ENCODE results near the gene IFNA8. TPM values are rescaled to one million over a fixed set of nuclear protein-coding genes. Genes with fewer than 3 reads are reported as not detected.
"Not testable (repeated sequence)": the region's sequence is repeated elsewhere in the genome, so short reads cannot be mapped to it uniquely, and the experiment has no call there.

The IFNA8 gene
- total RNA-seq, 2 experiments from 2014 or later = not detected

GRCh38 chr9:21434202-21435014 lies 25.5 kb downstream of the IFNA8 start:
- intact Hi-C loops (cut with micrococcal nuclease) = loop anchor here (1.0 kb wide), 2 partner anchors 21 to 355 kb away; no protein-coding TSS in a partner anchor
- Mint-ChIP-seq H3K4me1 (ENCODE audit: low read depth) (no peaks in the 10 kb centered on the region), H3K4me3 (no peak overlapping the region), H3K9me3 (no peaks in the 10 kb centered on the region), H3K36me3 (ENCODE audit: low read depth) (no peaks in the 10 kb centered on the region), H3K27me3 (ENCODE audit: low read depth) (peaks cover 9% of the 10 kb centered on the region), H3K27ac (no peak overlapping the region)
- DNase-seq = peak; percentile 72
- CTCF ChIA-PET = interaction anchor here (0.7 to 3.1 kb wide), 32 partner anchors 10 to 799 kb away, joined by 3 to 28 read pairs (median 4); partner anchors contain the start of gene KLHL9

GRCh38 chr9:21435015-21435383 lies 26.1 kb downstream of the IFNA8 start:
- H3K4me1 Mint-ChIP-seq (ENCODE audit: low read depth); intact Hi-C loops (cut with micrococcal nuclease); H3K36me3 Mint-ChIP-seq (ENCODE audit: low read depth); DNase-seq; H3K27ac Mint-ChIP-seq; H3K27me3 Mint-ChIP-seq (ENCODE audit: low read depth); H3K9me3 Mint-ChIP-seq; H3K4me3 Mint-ChIP-seq: not testable (repeated sequence)
- CTCF ChIA-PET = interaction anchor here (0.9 to 3.1 kb wide), 30 partner anchors 9 to 356 kb away, joined by 3 to 28 read pairs (median 4); partner anchors contain the start of gene KLHL9

GRCh38 chr9:21440139-21440538 lies 31.2 kb downstream of the IFNA8 start, which contains the start of gene IFNA1:
Gene IFNA1, plus strand, starts transcription at chr9:21440439. Its CDS starts 69 bp downstream, at chr9:21440508.
- peaks cover 2% of the 10 kb centered on the region for H3K27me3 Mint-ChIP-seq (ENCODE audit: low read depth)
- CTCF ChIA-PET = interaction anchor here (0.9 kb wide), 1 partner anchor 44 kb away, joined by 3 read pairs; no protein-coding TSS in a partner anchor
- intact Hi-C loops (cut with micrococcal nuclease) = no loop called here
- H3K4me3 Mint-ChIP-seq = no peak within 1 kb of the TSS
- no peaks in the 10 kb centered on the region for H3K36me3 Mint-ChIP-seq (ENCODE audit: low read depth)
- H3K9me3 Mint-ChIP-seq = peaks cover 2% of the 10 kb centered on the region
- no peak for DNase-seq
- H3K4me1 Mint-ChIP-seq (ENCODE audit: low read depth) = peaks cover 13% of the 10 kb centered on the region
- H3K27ac Mint-ChIP-seq = no peak within 1 kb of the TSS

- no peak overlapping the region for H3K27ac Mint-ChIP-seq
- no peaks in the 10 kb centered on the region for H3K27me3 Mint-ChIP-seq (ENCODE audit: low read depth)
- peak overlapping the region; percentile 13 for H3K4me3 Mint-ChIP-seq
- peaks cover 13% of the 10 kb centered on the region for H3K4me1 Mint-ChIP-seq (ENCODE audit: low read depth)
- CTCF ChIA-PET = interaction anchor here (0.7 to 1.7 kb wide), 5 partner anchors 9 to 261 kb away, joined by 3 to 6 read pairs (median 5); no protein-coding TSS in a partner anchor
- H3K36me3 Mint-ChIP-seq (ENCODE audit: low read depth) = no peaks in the 10 kb centered on the region
- intact Hi-C loops (cut with micrococcal nuclease) = loop anchor here (1.0 kb wide), 1 partner anchor 87 kb away; no protein-coding TSS in a partner anchor
- H3K9me3 Mint-ChIP-seq = peaks cover 2% of the 10 kb centered on the region
- peak; percentile 28 for DNase-seq
Observed at GRCh38 chr9:21443849-21444625, 35.1 kb downstream of the IFNA8 start.

- intact Hi-C loops (cut with micrococcal nuclease); H3K27me3 Mint-ChIP-seq (ENCODE audit: low read depth); H3K27ac Mint-ChIP-seq; H3K4me1 Mint-ChIP-seq (ENCODE audit: low read depth); H3K9me3 Mint-ChIP-seq; H3K36me3 Mint-ChIP-seq (ENCODE audit: low read depth); H3K4me3 Mint-ChIP-seq; DNase-seq; CTCF ChIA-PET: not testable (repeated sequence)
Observed at GRCh38 chr9:21449312-21449711, 40.4 kb downstream of the IFNA8 start.

- no peaks in the 10 kb centered on the region for H3K36me3 Mint-ChIP-seq (ENCODE audit: low read depth)
- no peak overlapping the region for H3K4me3 Mint-ChIP-seq
- H3K9me3 Mint-ChIP-seq = no peaks in the 10 kb centered on the region
- H3K27me3 Mint-ChIP-seq (ENCODE audit: low read depth) = no peaks in the 10 kb centered on the region
- no peaks in the 10 kb centered on the region for H3K4me1 Mint-ChIP-seq (ENCODE audit: low read depth)
- no peak for DNase-seq
- CTCF ChIA-PET = no interaction called here
- intact Hi-C loops (cut with micrococcal nuclease) = no loop called here
- H3K27ac Mint-ChIP-seq = no peak overlapping the region
Observed at GRCh38 chr9:21450733-21451394, 41.9 kb downstream of the IFNA8 start.

- Mint-ChIP-seq H3K27me3 (ENCODE audit: low read depth) (no peaks in the 10 kb centered on the region), H3K36me3 (ENCODE audit: low read depth) (no peaks in the 10 kb centered on the region), H3K27ac (no peak overlapping the region), H3K4me3 (no peak overlapping the region), H3K4me1 (ENCODE audit: low read depth) (no peaks in the 10 kb centered on the region), H3K9me3 (no peaks in the 10 kb centered on the region)
- intact Hi-C loops (cut with micrococcal nuclease) = no loop called here
- DNase-seq = no peak
- CTCF ChIA-PET = interaction anchor here (1.0 to 5.3 kb wide), 6 partner anchors 17 to 217 kb away, joined by 3 to 28 read pairs (median 6); no protein-coding TSS in a partner anchor
Observed at GRCh38 chr9:21452681-21453080, 43.8 kb downstream of the IFNA8 start.

GRCh38 chr9:21454149-21454548 lies 45.2 kb downstream of the IFNA8 start:
- no peaks in the 10 kb centered on the region for H3K9me3 Mint-ChIP-seq
- no peak for DNase-seq
- CTCF ChIA-PET = interaction anchor here (0.6 to 5.3 kb wide), 13 partner anchors 10 to 931 kb away, joined by 3 to 28 read pairs (median 6); no protein-coding TSS in a partner anchor
- H3K36me3 Mint-ChIP-seq (ENCODE audit: low read depth) = no peaks in the 10 kb centered on the region
- intact Hi-C loops (cut with micrococcal nuclease) = loop anchor here (2.0 kb wide), 1 partner anchor 125 kb away; no protein-coding TSS in a partner anchor
- H3K27me3 Mint-ChIP-seq (ENCODE audit: low read depth) = no peaks in the 10 kb centered on the region
- H3K27ac Mint-ChIP-seq = no peak overlapping the region
- no peaks in the 10 kb centered on the region for H3K4me1 Mint-ChIP-seq (ENCODE audit: low read depth)
- no peak overlapping the region for H3K4me3 Mint-ChIP-seq

- no peaks in the 10 kb centered on the region for H3K27me3 Mint-ChIP-seq (ENCODE audit: low read depth)
- H3K27ac Mint-ChIP-seq = no peak overlapping the region
- peak; percentile 32 for DNase-seq
- H3K36me3 Mint-ChIP-seq (ENCODE audit: low read depth) = no peaks in the 10 kb centered on the region
- intact Hi-C loops (cut with micrococcal nuclease) = loop anchor here (1.0 to 5.0 kb wide), 5 partner anchors 21 to 258 kb away; no protein-coding TSS in a partner anchor
- H3K4me3 Mint-ChIP-seq = no peak overlapping the region
- H3K4me1 Mint-ChIP-seq (ENCODE audit: low read depth) = no peaks in the 10 kb centered on the region
- CTCF ChIA-PET = interaction anchor here (0.6 to 5.3 kb wide), 19 partner anchors 8 to 339 kb away, joined by 3 to 28 read pairs (median 4); partner anchors contain the start of gene KLHL9
- no peaks in the 10 kb centered on the region for H3K9me3 Mint-ChIP-seq
Observed at GRCh38 chr9:21455320-21455719, 46.4 kb downstream of the IFNA8 start.
